DOHH2 (cell line): ENCODE data around the gene PNPLA5.

Source experiments
- H3F3A ChIP-seq: fragments of 200-600 bp; sonication (generic), shearing (Covaris generic); 2 replicates; pipeline ENCODE4 v1.6.0; 2016; ENCODE audit warnings: antibody characterized with exemption, mild to moderate bottlenecking; ENCODE audit not compliant: control insufficient read depth, insufficient read depth
- H3K27ac ChIP-seq: fragments of 200-600 bp; sonication (generic); 2 replicates; pipeline ENCODE4 v1.5.1; 2014; ENCODE audit warnings: low read depth, mild to moderate bottlenecking, low read length, moderate library complexity
- H3K27me3 ChIP-seq: fragments of 200-600 bp; sonication (generic); 2 replicates; pipeline ENCODE4 v1.6.1; 2014; ENCODE audit warnings: mild to moderate bottlenecking, low read length, mixed read lengths; ENCODE audit not compliant: control insufficient read depth
- H3K36me3 ChIP-seq: fragments of 200-600 bp; sonication (generic); 2 replicates; pipeline ENCODE4 v1.6.1; 2014; ENCODE audit warnings: mild to moderate bottlenecking, low read length, moderate library complexity, mixed read lengths; ENCODE audit not compliant: control insufficient read depth
- H3K4me1 ChIP-seq: fragments of 200-600 bp; sonication (generic); 2 replicates; pipeline ENCODE4 v1.6.1; 2014; ENCODE audit warnings: mild to moderate bottlenecking, low read length, mixed read lengths; ENCODE audit not compliant: control insufficient read depth
- H3K4me2 ChIP-seq: fragments of 200-600 bp; sonication (generic); 2 replicates; pipeline ENCODE4 v1.6.0; 2014; ENCODE audit warnings: mild to moderate bottlenecking, low read length, moderate library complexity
- H3K4me3 ChIP-seq: fragments of 200-600 bp; sonication (generic); 2 replicates; pipeline ENCODE4 v1.5.1; 2014; ENCODE audit warnings: mild to moderate bottlenecking, low read length, mixed read lengths
- H3K79me2 ChIP-seq: fragments of 200-600 bp; sonication (generic); 2 replicates; pipeline ENCODE4 v1.6.1; 2014; ENCODE audit warnings: mild to moderate bottlenecking, low read length, mixed read lengths; ENCODE audit not compliant: control insufficient read depth
- H3K9me2 ChIP-seq: fragments of 200-600 bp; sonication (generic); replicated peaks from 2 replicates; pipeline ENCODE4 v1.6.1; 2014; ENCODE audit warnings: mild to moderate bottlenecking, low read length, mixed read lengths; ENCODE audit not compliant: control insufficient read depth
- H3K9me3 ChIP-seq: fragments of 200-600 bp; sonication (generic); 2 replicates; pipeline ENCODE4 v1.6.1; 2014; ENCODE audit warnings: antibody characterized with exemption, low read length, mixed read lengths; ENCODE audit not compliant: control insufficient read depth, insufficient read depth
- H4K20me1 ChIP-seq: fragments of 200-600 bp; sonication (generic); 2 replicates; pipeline ENCODE4 v1.6.0; 2014; ENCODE audit warnings: low read depth, mild to moderate bottlenecking, antibody characterized with exemption, low read length, moderate library complexity; ENCODE audit not compliant: control insufficient read depth, insufficient read depth
- EZH2phosphoT487 ChIP-seq: fragments of 200-600 bp; sonication (generic); IDR thresholded peaks from 2 replicates; pipeline ENCODE4 v1.6.1; 2017; ENCODE audit warnings: borderline replicate concordance, mild to moderate bottlenecking, antibody characterized with exemption, low read length, moderate library complexity, mixed read lengths
- TF ChIP-seq, protein P1 (sequence below): fragments of 200-600 bp; sonication (generic); IDR thresholded peaks from one replicate; pipeline ENCODE4 v1.5.1; 2014; ENCODE audit warnings: antibody characterized with exemption, mild to moderate bottlenecking, low read depth, low read length; ENCODE audit not compliant: poor library complexity, severe bottlenecking

PNPLA5 gene

DNA sequence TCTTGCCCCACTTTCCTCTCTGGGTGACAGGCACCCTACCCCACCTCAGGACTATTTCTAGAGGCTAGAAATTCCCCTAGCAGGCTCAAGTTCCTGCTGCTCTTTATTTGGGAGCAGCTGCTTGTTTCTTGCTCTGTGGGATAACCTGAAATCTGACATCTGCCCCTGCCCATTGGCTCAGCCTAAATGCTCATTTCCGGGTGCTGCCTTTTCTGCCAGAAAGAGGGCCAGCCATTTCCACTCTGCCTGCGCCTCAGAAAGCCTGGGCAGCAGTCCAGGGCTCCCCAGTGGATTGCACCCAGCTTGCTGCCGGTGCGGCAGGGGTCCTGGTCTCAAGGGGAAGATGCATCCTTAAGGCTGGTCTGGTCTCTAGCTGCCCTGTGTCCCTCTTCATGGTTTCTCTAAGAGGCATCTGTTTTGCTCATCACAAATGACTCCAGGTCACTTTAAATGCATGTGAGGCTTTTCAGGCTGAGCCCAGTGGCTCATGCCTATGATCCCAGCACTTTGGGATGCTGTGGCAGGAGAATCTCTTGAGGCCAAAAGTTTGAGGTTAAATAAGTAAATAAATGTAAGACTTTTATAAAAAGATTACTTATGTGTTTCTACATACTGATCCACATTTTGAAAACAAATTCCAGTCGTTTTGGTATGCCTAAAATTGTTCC, 10.3 kb upstream of the PNPLA5 start:
- Histone ChIP-seq H3K4me3 (no peak overlapping the region), H3K27me3 (no peaks in the 10 kb centered on the region), H3K9me2 (no peaks in the 10 kb centered on the region), H3K4me2 (no peak overlapping the region), H3K36me3 (no peaks in the 10 kb centered on the region), H3K27ac (no peak overlapping the region), H3K79me2 (no peaks in the 10 kb centered on the region), H3F3A (no peaks in the 10 kb centered on the region), H4K20me1 (no peaks in the 10 kb centered on the region), H3K9me3 (no peaks in the 10 kb centered on the region), H3K4me1 (no peaks in the 10 kb centered on the region)
- TF ChIP-seq EZH2phosphoT487: no peak
- TF ChIP-seq, protein P1, sequence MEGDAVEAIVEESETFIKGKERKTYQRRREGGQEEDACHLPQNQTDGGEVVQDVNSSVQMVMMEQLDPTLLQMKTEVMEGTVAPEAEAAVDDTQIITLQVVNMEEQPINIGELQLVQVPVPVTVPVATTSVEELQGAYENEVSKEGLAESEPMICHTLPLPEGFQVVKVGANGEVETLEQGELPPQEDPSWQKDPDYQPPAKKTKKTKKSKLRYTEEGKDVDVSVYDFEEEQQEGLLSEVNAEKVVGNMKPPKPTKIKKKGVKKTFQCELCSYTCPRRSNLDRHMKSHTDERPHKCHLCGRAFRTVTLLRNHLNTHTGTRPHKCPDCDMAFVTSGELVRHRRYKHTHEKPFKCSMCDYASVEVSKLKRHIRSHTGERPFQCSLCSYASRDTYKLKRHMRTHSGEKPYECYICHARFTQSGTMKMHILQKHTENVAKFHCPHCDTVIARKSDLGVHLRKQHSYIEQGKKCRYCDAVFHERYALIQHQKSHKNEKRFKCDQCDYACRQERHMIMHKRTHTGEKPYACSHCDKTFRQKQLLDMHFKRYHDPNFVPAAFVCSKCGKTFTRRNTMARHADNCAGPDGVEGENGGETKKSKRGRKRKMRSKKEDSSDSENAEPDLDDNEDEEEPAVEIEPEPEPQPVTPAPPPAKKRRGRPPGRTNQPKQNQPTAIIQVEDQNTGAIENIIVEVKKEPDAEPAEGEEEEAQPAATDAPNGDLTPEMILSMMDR: no peak

DNA sequence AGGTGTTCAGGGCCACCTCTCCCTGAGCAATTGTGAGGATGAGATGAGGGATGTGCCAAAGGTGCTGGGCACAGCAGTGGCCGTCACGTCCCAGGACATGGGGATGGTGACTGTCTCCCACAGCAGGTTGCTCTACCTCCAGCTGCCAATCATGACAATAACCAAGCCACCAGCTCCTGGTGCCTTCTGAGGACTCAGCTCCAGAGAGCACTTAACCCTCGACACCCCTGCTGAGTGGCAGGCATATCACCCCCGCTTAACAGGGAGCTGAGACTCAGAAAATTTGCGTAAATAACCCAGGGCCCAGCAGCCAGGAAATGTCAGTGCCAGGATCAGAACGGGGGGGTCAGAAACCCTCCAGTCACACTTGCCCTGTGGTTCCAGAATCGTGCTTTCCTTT, 8.4 kb upstream of the PNPLA5 start:
- Histone ChIP-seq H3K4me3 (no peak overlapping the region), H3K79me2 (no peaks in the 10 kb centered on the region), H3K27ac (no peak overlapping the region), H3K4me1 (no peaks in the 10 kb centered on the region), H4K20me1 (no peaks in the 10 kb centered on the region), H3K9me2 (no peaks in the 10 kb centered on the region), H3K4me2 (no peak overlapping the region), H3F3A (no peaks in the 10 kb centered on the region), H3K27me3 (no peaks in the 10 kb centered on the region), H3K36me3 (no peaks in the 10 kb centered on the region), H3K9me3 (no peaks in the 10 kb centered on the region)
- TF ChIP-seq, protein P1: no peak
- TF ChIP-seq EZH2phosphoT487: no peak

GRCh38 chr22:43897751-43898261, 6.0 kb upstream of the PNPLA5 start:
- H3K27ac ChIP-seq: no peak overlapping the region
- no peaks in the 10 kb centered on the region for H3F3A ChIP-seq
- H3K9me2 ChIP-seq: no peaks in the 10 kb centered on the region
- no peaks in the 10 kb centered on the region for H3K27me3 ChIP-seq
- H3K9me3 ChIP-seq: no peaks in the 10 kb centered on the region
- no peaks in the 10 kb centered on the region for H4K20me1 ChIP-seq
- H3K4me1 ChIP-seq: no peaks in the 10 kb centered on the region
- H3K4me3 ChIP-seq: no peak overlapping the region
- TF ChIP-seq, protein P1: no peak
- no peak for TF ChIP-seq EZH2phosphoT487
- H3K79me2 ChIP-seq: no peaks in the 10 kb centered on the region
- H3K36me3 ChIP-seq: no peaks in the 10 kb centered on the region
- H3K4me2 ChIP-seq: no peak overlapping the region
